HEK293 (cell line): ENCODE measurements around the gene CDC42EP1.

Source experiments
- CTCF ChIA-PET: fragments of 350-600 bp; formaldehyde crosslinking; extraction: SDS; loops from one replicate; lab custom pipeline; 2021; ENCODE audit warnings: antibody characterized with exemption; lab: Yijun Ruan, JAX
- POLR2A ChIA-PET: fragments of 300-600 bp; formaldehyde crosslinking; extraction: SDS; loops from one replicate; lab custom pipeline; 2020; ENCODE audit warnings: antibody characterized with exemption, inconsistent platforms; lab: Yijun Ruan, JAX
- H3K27ac ChIP-seq: fragments of 200-500 bp; sonication (Bioruptor generic); 2 replicates; pipeline ENCODE4 v1.5.1; 2014; ENCODE audit warnings: low read depth, low read length, control low read depth, inconsistent platforms; ENCODE audit errors: extremely low read depth
- H3K36me3 ChIP-seq, 2 experiments: fragments of 200-500 bp in 1 of 2; sonication (Bioruptor generic) in 1 of 2; 1 replicate in 1 of 2; 2 replicates in 1 of 2; pipeline ENCODE4 v1.5.1; 2014 to 2017; ENCODE audit warnings: inconsistent platforms in 2 of 2, low read length in 2 of 2; ENCODE audit not compliant: control insufficient read depth in 2 of 2, insufficient read depth in 1 of 2
- H3K4me1 ChIP-seq: fragments of 200-500 bp; sonication (Bioruptor generic); 2 replicates; pipeline ENCODE4 v1.5.1; 2014; ENCODE audit warnings: mild to moderate bottlenecking, low read length, inconsistent platforms; ENCODE audit not compliant: control insufficient read depth, insufficient read depth
- H3K4me3 ChIP-seq: 2 replicates; pipeline ENCODE4 v1.5.1; 2011; ENCODE audit warnings: low read depth, mild to moderate bottlenecking, control low read depth, low read length, moderate library complexity
- H3K9me3 ChIP-seq: fragments of 200-500 bp; sonication (Bioruptor generic); 2 replicates; pipeline ENCODE4 v1.5.1; 2014; ENCODE audit warnings: low read depth, low read length, inconsistent platforms; ENCODE audit not compliant: control insufficient read depth, insufficient read depth
- GLI2 ChIP-seq: fragments of 450-650 bp; formaldehyde crosslinking; IDR thresholded peaks from 2 replicates; pipeline ENCODE4; 2017; ENCODE audit warnings: missing biosample characterization, missing genetic modification characterization, low read depth, borderline replicate concordance
- GLIS1 ChIP-seq: fragments of 450-650 bp; formaldehyde crosslinking; IDR thresholded peaks from 2 replicates; pipeline ENCODE4 v1.5.1; 2016; ENCODE audit warnings: missing biosample characterization, missing genetic modification characterization
- KLF16 ChIP-seq: fragments of 450-650 bp; formaldehyde crosslinking; IDR thresholded peaks from 2 replicates; pipeline ENCODE4 v1.5.1; 2017; ENCODE audit warnings: missing biosample characterization, missing genetic modification characterization
- KLF8 ChIP-seq: fragments of 450-650 bp; formaldehyde crosslinking; IDR thresholded peaks from 2 replicates; pipeline ENCODE4 v1.5.1; 2016; ENCODE audit warnings: missing biosample characterization, missing genetic modification characterization
- SP7 ChIP-seq: fragments of 450-650 bp; formaldehyde crosslinking; IDR thresholded peaks from 2 replicates; pipeline ENCODE4 v1.5.1; 2016; ENCODE audit warnings: missing biosample characterization, missing genetic modification characterization
- ZNF157 ChIP-seq: fragments of 450-650 bp; formaldehyde crosslinking; IDR thresholded peaks from 2 replicates; pipeline ENCODE4 v1.5.1; 2016; ENCODE audit warnings: missing biosample characterization, missing genetic modification characterization
- ZNF2 ChIP-seq: fragments of 450-650 bp; formaldehyde crosslinking; IDR thresholded peaks from 2 replicates; pipeline ENCODE4 v1.5.1; 2016; ENCODE audit warnings: missing biosample characterization, missing genetic modification characterization
- ZNF394 ChIP-seq: fragments of 450-650 bp; formaldehyde crosslinking; IDR thresholded peaks from 2 replicates; pipeline ENCODE4 v1.5.1; 2016; ENCODE audit warnings: missing biosample characterization, missing genetic modification characterization, mild to moderate bottlenecking, moderate library complexity, borderline replicate concordance
- ZNF426 ChIP-seq: fragments of 450-650 bp; formaldehyde crosslinking; IDR thresholded peaks from 2 replicates; pipeline ENCODE4 v1.5.1; 2017; ENCODE audit warnings: missing biosample characterization, missing genetic modification characterization, mild to moderate bottlenecking, inconsistent platforms, moderate library complexity
- ZNF48 ChIP-seq: fragments of 450-650 bp; formaldehyde crosslinking; IDR thresholded peaks from 2 replicates; pipeline ENCODE4 v1.5.1; 2016; ENCODE audit warnings: missing biosample characterization, missing genetic modification characterization
- ZNF548 ChIP-seq: fragments of 450-650 bp; formaldehyde crosslinking; IDR thresholded peaks from 2 replicates; pipeline ENCODE4 v1.5.1; 2016; ENCODE audit warnings: missing biosample characterization, missing genetic modification characterization
- ZNF664 ChIP-seq: fragments of 450-650 bp; formaldehyde crosslinking; IDR thresholded peaks from 2 replicates; pipeline ENCODE4 v1.5.1; 2016; ENCODE audit warnings: missing biosample characterization, missing genetic modification characterization
- ZNF792 ChIP-seq: fragments of 450-650 bp; formaldehyde crosslinking; IDR thresholded peaks from 2 replicates; pipeline ENCODE4 v1.5.1; 2016; ENCODE audit warnings: missing biosample characterization, missing genetic modification characterization
- ZNF830 ChIP-seq: fragments of 450-650 bp; IDR thresholded peaks from 2 replicates; pipeline ENCODE4 v1.5.0; 2018; ENCODE audit warnings: missing biosample characterization, missing genetic modification characterization, low read depth, mild to moderate bottlenecking, moderate library complexity
- ZXDB ChIP-seq: fragments of 450-650 bp; formaldehyde crosslinking; IDR thresholded peaks from 2 replicates; pipeline ENCODE4 v1.5.1; 2016; ENCODE audit warnings: missing biosample characterization, missing genetic modification characterization
- TF ChIP-seq, protein P1 (sequence below): fragments of 450-650 bp; IDR thresholded peaks from 2 replicates; pipeline ENCODE4 v1.5.1; 2018; ENCODE audit warnings: missing biosample characterization, mild to moderate bottlenecking, missing genetic modification characterization
- TF ChIP-seq, protein P2 (sequence below): fragments of 450-650 bp; formaldehyde crosslinking; IDR thresholded peaks from 2 replicates; pipeline ENCODE4 v1.5.1; 2017; ENCODE audit warnings: missing biosample characterization, missing genetic modification characterization
- TF ChIP-seq, protein P3 (sequence below): fragments of 450-650 bp; formaldehyde crosslinking; IDR thresholded peaks from 2 replicates; pipeline ENCODE4 v1.5.1; 2016; ENCODE audit warnings: missing biosample characterization, missing genetic modification characterization
- TF ChIP-seq, protein P4 (sequence below): fragments of 450-650 bp; formaldehyde crosslinking; IDR thresholded peaks from 2 replicates; pipeline ENCODE4 v1.5.1; 2016; ENCODE audit warnings: missing biosample characterization, missing genetic modification characterization

The CDC42EP1 gene

DNA sequence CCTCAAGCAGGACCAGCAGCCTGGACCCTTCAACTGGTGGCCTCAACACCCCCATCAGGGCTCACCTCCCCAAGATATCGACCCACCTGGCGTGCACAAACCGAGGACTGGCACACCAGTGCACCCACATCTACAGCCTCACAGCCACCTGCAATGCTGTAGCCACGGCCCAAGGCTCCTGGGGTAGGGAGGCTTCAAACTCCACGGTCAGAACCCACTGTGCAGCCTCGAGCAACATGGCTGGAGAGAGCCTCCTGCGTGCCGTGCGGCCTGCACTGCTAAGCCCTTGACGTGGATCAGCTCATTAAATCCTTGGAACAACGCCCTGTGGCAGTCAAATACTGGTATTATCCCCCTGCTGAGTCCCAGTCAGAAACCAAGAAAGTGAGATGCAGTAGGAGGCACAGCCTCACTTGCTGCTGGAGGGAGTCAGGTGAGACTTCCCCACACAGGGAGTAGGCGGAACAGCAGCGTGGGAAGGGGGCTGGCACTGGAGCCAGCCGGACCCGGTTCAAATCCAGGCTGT is 45.7 kb upstream of the CDC42EP1 start (continued):
- TF ChIP-seq GLI2 (tag by site-specific recombination) (no peak), GLIS1 (tag by site-specific recombination) (peak; percentile 98), KLF16 (tag by site-specific recombination) (no peak), ZNF157 (tag by site-specific recombination) (no peak), ZNF426 (no peak), ZNF548 (tag by site-specific recombination) (no peak), ZNF48 (tag by site-specific recombination) (no peak), ZNF664 (tag by site-specific recombination) (peak; percentile 68; the same call in 1 of the 2 replicates), KLF8 (tag by site-specific recombination) (no peak), ZNF394 (tag by site-specific recombination) (no peak)

DNA sequence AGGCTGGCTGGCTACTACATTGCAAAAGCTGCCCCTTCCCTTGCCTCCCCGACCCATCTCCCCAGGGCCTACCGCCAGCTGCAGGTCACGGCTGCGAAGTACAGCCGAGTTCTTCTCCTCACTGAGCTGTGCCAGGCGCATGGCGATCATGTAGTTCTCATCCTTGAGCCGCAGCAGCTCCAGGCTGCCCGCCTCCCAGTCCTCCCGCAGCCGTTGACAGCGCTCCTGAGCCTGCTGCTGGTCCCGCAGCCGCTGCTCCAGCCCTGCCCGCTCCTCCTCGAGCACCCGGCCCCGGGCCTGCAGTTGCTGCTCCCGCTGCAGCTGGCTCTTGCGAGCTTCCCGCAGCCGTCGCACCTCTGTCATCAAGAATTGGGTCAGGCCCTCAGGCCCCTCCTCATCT is 44.4 kb upstream of the CDC42EP1 start:
- Histone ChIP-seq H3K9me3 (no peaks in the 10 kb centered on the region), H3K36me3 (peaks cover 0 to 28% of the 10 kb centered on the region in 2 experiments; a peak in 2 of 3 replicates), H3K4me3 (no peak overlapping the region), H3K4me1 (peaks cover 11% of the 10 kb centered on the region), H3K27ac (no peak overlapping the region)
- no peak for TF ChIP-seq ZNF2 (tag by site-specific recombination)
- TF ChIP-seq, protein P1, sequence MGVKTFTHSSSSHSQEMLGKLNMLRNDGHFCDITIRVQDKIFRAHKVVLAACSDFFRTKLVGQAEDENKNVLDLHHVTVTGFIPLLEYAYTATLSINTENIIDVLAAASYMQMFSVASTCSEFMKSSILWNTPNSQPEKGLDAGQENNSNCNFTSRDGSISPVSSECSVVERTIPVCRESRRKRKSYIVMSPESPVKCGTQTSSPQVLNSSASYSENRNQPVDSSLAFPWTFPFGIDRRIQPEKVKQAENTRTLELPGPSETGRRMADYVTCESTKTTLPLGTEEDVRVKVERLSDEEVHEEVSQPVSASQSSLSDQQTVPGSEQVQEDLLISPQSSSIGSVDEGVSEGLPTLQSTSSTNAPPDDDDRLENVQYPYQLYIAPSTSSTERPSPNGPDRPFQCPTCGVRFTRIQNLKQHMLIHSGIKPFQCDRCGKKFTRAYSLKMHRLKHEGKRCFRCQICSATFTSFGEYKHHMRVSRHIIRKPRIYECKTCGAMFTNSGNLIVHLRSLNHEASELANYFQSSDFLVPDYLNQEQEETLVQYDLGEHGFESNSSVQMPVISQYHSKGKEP (tag by site-specific recombination) = peak; percentile 67
- TF ChIP-seq, protein P2, sequence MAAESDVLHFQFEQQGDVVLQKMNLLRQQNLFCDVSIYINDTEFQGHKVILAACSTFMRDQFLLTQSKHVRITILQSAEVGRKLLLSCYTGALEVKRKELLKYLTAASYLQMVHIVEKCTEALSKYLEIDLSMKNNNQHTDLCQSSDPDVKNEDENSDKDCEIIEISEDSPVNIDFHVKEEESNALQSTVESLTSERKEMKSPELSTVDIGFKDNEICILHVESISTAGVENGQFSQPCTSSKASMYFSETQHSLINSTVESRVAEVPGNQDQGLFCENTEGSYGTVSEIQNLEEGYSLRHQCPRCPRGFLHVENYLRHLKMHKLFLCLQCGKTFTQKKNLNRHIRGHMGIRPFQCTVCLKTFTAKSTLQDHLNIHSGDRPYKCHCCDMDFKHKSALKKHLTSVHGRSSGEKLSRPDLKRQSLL = peak; percentile 93; the same call in 1 of the 2 replicates
- ChIA-PET CTCF (interaction anchor here (0.6 to 1.3 kb wide), 7 partner anchors 18 to 91 kb away, joined by 3 to 6 read pairs (median 4); no protein-coding TSS in a partner anchor), POLR2A (no interaction called here)

DNA sequence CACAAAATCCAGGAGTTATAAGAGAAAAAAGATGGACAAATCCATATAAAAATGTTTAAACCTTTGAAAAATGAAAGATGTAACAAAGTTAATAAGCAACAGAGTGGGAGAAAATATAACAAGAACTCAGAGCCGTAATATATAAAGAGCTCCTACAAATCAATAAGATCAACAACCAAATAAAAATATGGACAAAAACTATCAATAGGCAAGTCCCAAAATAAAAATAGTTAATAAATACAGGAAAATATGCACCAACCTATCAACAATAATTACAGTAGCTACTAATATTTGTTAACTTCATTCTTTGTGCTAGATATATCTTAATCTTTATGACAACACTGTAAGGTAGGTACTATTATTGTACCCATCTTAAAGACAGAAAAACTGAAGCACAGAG is 43.8 kb upstream of the CDC42EP1 start:
- TF ChIP-seq KLF8 (tag by site-specific recombination) (0 out of 2 replicates have a peak, but pooled peaks have one; percentile 19), SP7 (tag by site-specific recombination) (no peak), ZXDB (tag by site-specific recombination) (no peak), ZNF792 (tag by site-specific recombination) (no peak), ZNF830 (tag by site-specific recombination) (no peak)
- TF ChIP-seq, protein P3, sequence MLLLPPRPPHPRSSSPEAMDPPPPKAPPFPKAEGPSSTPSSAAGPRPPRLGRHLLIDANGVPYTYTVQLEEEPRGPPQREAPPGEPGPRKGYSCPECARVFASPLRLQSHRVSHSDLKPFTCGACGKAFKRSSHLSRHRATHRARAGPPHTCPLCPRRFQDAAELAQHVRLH (tag by site-specific recombination) = 0 out of 2 replicates have a peak, but pooled peaks have one; percentile 66
- TF ChIP-seq, protein P4, sequence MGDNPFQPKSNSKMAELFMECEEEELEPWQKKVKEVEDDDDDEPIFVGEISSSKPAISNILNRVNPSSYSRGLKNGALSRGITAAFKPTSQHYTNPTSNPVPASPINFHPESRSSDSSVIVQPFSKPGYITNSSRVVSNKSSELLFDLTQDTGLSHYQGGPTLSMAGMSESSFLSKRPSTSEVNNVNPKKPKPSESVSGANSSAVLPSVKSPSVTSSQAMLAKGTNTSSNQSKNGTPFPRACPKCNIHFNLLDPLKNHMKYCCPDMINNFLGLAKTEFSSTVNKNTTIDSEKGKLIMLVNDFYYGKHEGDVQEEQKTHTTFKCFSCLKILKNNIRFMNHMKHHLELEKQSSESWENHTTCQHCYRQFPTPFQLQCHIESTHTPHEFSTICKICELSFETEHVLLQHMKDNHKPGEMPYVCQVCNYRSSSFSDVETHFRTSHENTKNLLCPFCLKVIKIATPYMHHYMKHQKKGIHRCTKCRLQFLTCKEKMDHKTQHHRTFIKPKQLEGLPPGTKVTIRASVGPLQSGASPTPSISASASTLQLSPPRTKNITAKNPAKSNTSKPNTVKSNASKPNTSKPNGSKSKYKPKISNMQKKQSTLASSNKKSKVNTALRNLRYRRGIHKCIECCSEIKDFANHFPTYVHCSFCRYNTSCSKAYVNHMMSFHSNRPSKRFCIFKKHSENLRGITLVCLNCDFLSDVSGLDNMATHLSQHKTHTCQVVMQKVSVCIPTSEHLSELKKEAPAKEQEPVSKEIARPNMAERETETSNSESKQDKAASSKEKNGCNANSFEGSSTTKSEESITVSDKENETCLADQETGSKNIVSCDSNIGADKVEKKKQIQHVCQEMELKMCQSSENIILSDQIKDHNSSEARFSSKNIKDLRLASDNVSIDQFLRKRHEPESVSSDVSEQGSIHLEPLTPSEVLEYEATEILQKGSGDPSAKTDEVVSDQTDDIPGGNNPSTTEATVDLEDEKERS (tag by site-specific recombination) = 0 out of 2 replicates have a peak, but pooled peaks have one; percentile 49
- Histone ChIP-seq H3K36me3 (peaks cover 0 to 28% of the 10 kb centered on the region in 2 experiments; a peak in 2 of 3 replicates), H3K27ac (no peak overlapping the region), H3K4me1 (peaks cover 11% of the 10 kb centered on the region), H3K4me3 (no peak overlapping the region), H3K9me3 (no peaks in the 10 kb centered on the region)
- ChIA-PET POLR2A (no interaction called here), CTCF (interaction anchor here (0.6 to 1.3 kb wide), 7 partner anchors 15 to 91 kb away, joined by 3 to 6 read pairs (median 3); no protein-coding TSS in a partner anchor)
